Limb (tissue), 2 donors: ENCODE measurements around the gene STON2.
"Not testable (repeated sequence)": the region's sequence is repeated elsewhere in the genome, so short reads cannot be mapped to it uniquely, and the experiment has no call there.

Source experiments
- DNase-seq, 2 donors: peaks; one replicate each; pipeline ENCODE4 v3.0.0-alpha.2; 2016; ENCODE audit errors: extremely low spot score in 2 of 2

Gene STON2

GRCh38 chr14:81385419-81385818 lies 14.7 kb downstream of the STON2 start:
- DNase-seq, result no peak

GRCh38 chr14:81384900-81385299 lies 15.2 kb downstream of the STON2 start:
- no peak for DNase-seq

GRCh38 chr14:81382517-81383225 lies 17.5 kb downstream of the STON2 start:
- no peak for DNase-seq

- DNase-seq, result not testable (repeated sequence)
Measured at GRCh38 chr14:81380009-81380408, 20.1 kb downstream of the STON2 start.

GRCh38 chr14:81371802-81372201 lies 28.3 kb downstream of the STON2 start:
- no peak for DNase-seq

GRCh38 chr14:81367563-81367962 lies 32.6 kb downstream of the STON2 start:
- DNase-seq, result no peak

GRCh38 chr14:81366884-81367283 lies 33.2 kb downstream of the STON2 start:
- DNase-seq, result no peak

GRCh38 chr14:81366214-81366613 lies 33.9 kb downstream of the STON2 start:
- no peak for DNase-seq

- DNase-seq, result peak in 1 of 2 donors; percentile 53
Measured at GRCh38 chr14:81363746-81364378, 36.3 kb downstream of the STON2 start.

GRCh38 chr14:81353691-81354323 lies 46.3 kb downstream of the STON2 start:
- no peak for DNase-seq

GRCh38 chr14:81352413-81352812 lies 47.7 kb downstream of the STON2 start:
- DNase-seq, result no peak

- DNase-seq, result no peak
Measured at GRCh38 chr14:81351205-81351604, 48.9 kb downstream of the STON2 start.

- no peak for DNase-seq
Measured at GRCh38 chr14:81350344-81351130, 49.6 kb downstream of the STON2 start.

GRCh38 chr14:81348061-81348460 lies 52.1 kb downstream of the STON2 start:
- no peak for DNase-seq

- no peak for DNase-seq
Measured at GRCh38 chr14:81345781-81346180, 54.3 kb downstream of the STON2 start.

GRCh38 chr14:81344481-81345160 lies 55.5 kb downstream of the STON2 start:
- DNase-seq, result no peak

GRCh38 chr14:81343701-81344100 lies 56.4 kb downstream of the STON2 start:
- DNase-seq, result no peak

GRCh38 chr14:81342850-81343580 lies 57.1 kb downstream of the STON2 start:
- DNase-seq, result no peak

- no peak for DNase-seq
Measured at GRCh38 chr14:81341781-81342180, 58.3 kb downstream of the STON2 start.

GRCh38 chr14:81341370-81341769 lies 58.8 kb downstream of the STON2 start:
- DNase-seq, result no peak

GRCh38 chr14:81340201-81340600 lies 59.9 kb downstream of the STON2 start:
- DNase-seq, result no peak
